ENCODE measurements around the gene DNM2. TPM values are rescaled to one million over a fixed set of nuclear protein-coding genes. Genes with fewer than 3 reads are reported as not detected.

The DNM2 gene
- total RNA-seq, 1 donor from 2014 or later = 117 TPM

DNA sequence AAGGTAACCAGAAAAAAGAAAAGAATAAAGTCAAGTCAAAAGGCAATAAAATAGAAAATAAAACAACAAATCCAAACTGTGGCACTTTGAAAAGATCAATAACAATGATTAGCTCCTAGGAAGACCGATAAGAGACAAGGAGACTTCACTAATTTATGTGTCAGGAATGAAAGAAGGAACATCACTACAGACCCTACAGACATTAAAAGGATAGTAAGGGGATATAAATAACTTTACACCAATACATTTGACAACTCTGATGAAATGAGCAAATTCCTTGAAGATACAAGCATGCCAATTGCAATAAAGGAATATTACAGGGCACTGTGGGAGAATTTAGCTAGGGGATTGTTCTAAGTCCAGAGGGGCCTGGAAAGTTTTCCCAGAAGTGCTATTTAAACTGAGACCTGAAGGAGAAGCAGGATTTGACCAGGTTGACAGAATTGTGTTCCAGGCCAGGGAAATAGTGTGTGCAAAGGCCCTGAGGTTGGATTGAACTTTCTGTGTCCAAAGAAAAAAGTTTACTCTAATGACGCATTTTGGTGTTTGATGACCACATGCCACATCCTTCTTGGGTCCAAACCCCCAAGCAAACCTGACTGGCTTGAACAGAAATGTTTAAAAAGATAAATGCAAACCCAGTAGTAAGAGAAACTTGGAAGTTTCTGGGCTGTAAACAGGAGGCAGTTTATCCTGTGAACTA lies 128.8 kb downstream of the DNM2 start:
- H3K4me1 Mint-ChIP-seq = no peaks in the 10 kb centered on the region
- no peak overlapping the region for H3K27ac Mint-ChIP-seq (ENCODE audit: unreplicated experiment)
- H3K27me3 Mint-ChIP-seq (ENCODE audit: low read depth) = peaks cover 4% of the 10 kb centered on the region
- peaks cover 4% of the 10 kb centered on the region for H3K36me3 Mint-ChIP-seq (ENCODE audit: low read depth)
- H3K9me3 Mint-ChIP-seq = peaks cover 4% of the 10 kb centered on the region
- no peak for TF ChIP-seq CTCF (conservative IDR thresholded peaks at IDR 0.05)
- no peak for DNase-seq (ENCODE audit: low read depth, low spot score)
- no peak overlapping the region for H3K4me3 Mint-ChIP-seq

GRCh38 chr19:10848230-10848856 lies 130.5 kb downstream of the DNM2 start, which contains the start of gene C19orf38:
Gene C19orf38 (plus strand): TSS chr19:10848415. CDS start chr19:10848509, 94 bp downstream.
- Mint-ChIP-seq H3K36me3 (ENCODE audit: low read depth) (no peaks in the 10 kb centered on the region), H3K4me3 (no peak within 1 kb of the TSS), H3K9me3 (peaks cover 4% of the 10 kb centered on the region)

GRCh38 chr19:10850631-10851030 lies 132.8 kb downstream of the DNM2 start:
- no peak overlapping the region for H3K27ac Mint-ChIP-seq (ENCODE audit: unreplicated experiment)
- peaks cover 4% of the 10 kb centered on the region for H3K9me3 Mint-ChIP-seq
- DNase-seq (ENCODE audit: low read depth, low spot score) = no peak
- H3K4me1 Mint-ChIP-seq = peaks cover 4% of the 10 kb centered on the region
- TF ChIP-seq CTCF (conservative IDR thresholded peaks at IDR 0.05) = no peak
- no peaks in the 10 kb centered on the region for H3K27me3 Mint-ChIP-seq (ENCODE audit: low read depth)
- no peaks in the 10 kb centered on the region for H3K36me3 Mint-ChIP-seq (ENCODE audit: low read depth)
- H3K4me3 Mint-ChIP-seq = no peak overlapping the region

More at GRCh38 chr19:10848230-10848856, 130.5 kb downstream of the DNM2 start, which contains the start of gene C19orf38:
- DNase-seq (ENCODE audit: low read depth, low spot score) = no peak
- TF ChIP-seq CTCF (conservative IDR thresholded peaks at IDR 0.05) = no peak
- peaks cover 3% of the 10 kb centered on the region for H3K27me3 Mint-ChIP-seq (ENCODE audit: low read depth)
- H3K27ac Mint-ChIP-seq (ENCODE audit: unreplicated experiment) = no peak within 1 kb of the TSS
- no peaks in the 10 kb centered on the region for H3K4me1 Mint-ChIP-seq

- H3K27ac Mint-ChIP-seq (ENCODE audit: unreplicated experiment) = no peak overlapping the region
- H3K4me3 Mint-ChIP-seq = no peak overlapping the region
- TF ChIP-seq CTCF (conservative IDR thresholded peaks at IDR 0.05) = no peak
- no peaks in the 10 kb centered on the region for H3K27me3 Mint-ChIP-seq (ENCODE audit: low read depth)
- no peaks in the 10 kb centered on the region for H3K36me3 Mint-ChIP-seq (ENCODE audit: low read depth)
- H3K9me3 Mint-ChIP-seq = no peaks in the 10 kb centered on the region
- no peak for DNase-seq (ENCODE audit: low read depth, low spot score)
- H3K4me1 Mint-ChIP-seq = peaks cover 4% of the 10 kb centered on the region
Measured at GRCh38 chr19:10852098-10852800, 134.4 kb downstream of the DNM2 start.

DNA sequence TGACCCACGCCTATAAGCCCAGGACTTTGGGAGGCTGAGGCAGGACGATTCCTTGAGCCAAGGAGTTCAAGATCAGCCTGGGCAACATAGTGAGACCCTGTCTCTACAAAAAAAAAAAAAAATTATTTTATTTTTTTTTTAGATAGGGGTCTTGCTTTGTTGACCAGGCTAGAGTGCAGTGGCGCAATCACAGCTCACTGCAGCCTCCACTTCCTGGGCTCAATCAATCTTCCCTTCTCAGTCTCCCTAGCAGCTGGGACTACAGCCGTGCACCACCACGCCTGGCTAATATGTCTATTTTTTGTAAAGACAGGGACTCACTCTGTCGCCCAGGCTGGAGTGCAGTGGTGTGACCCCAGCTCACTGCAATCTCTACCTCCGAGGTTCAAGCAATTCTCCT lies 135.1 kb downstream of the DNM2 start:
- Mint-ChIP-seq H3K9me3 (no peaks in the 10 kb centered on the region), H3K27ac (ENCODE audit: unreplicated experiment) (no peak overlapping the region), H3K4me1 (peaks cover 4% of the 10 kb centered on the region), H3K27me3 (ENCODE audit: low read depth) (no peaks in the 10 kb centered on the region), H3K4me3 (no peak overlapping the region), H3K36me3 (ENCODE audit: low read depth) (no peaks in the 10 kb centered on the region)
- no peak for TF ChIP-seq CTCF (conservative IDR thresholded peaks at IDR 0.05)
- DNase-seq (ENCODE audit: low read depth, low spot score) = no peak
